ENCODE measurements around the gene UGT1A3. TPM values are rescaled to one million over a fixed set of nuclear protein-coding genes. Genes with fewer than 3 reads are reported as not detected.

UGT1A3 gene
- total and polyA plus RNA-seq, 10 of the 15 experiments (the other 5 are each of a cell fraction or from before 2014, with no cell fraction given) = not detected

GRCh38 chr2:233714121-233714520 is 14.7 kb upstream of the UGT1A3 start:
- Histone ChIP-seq H3K4me1 (ENCODE audit: control insufficient read depth, insufficient read depth, low read length) (no peaks in the 10 kb centered on the region), H3K9ac (ENCODE audit: control insufficient read depth, insufficient read depth, low read length) (no peak overlapping the region), H3K36me3 (ENCODE audit: control insufficient read depth in 2 of 2, insufficient read depth in 2 of 2, low read length in 1 of 2) (no peaks in the 10 kb centered on the region), H3K27ac (ENCODE audit: control insufficient read depth, insufficient read depth) (no peak overlapping the region), H3K27me3 (replicated peaks in 1 of 2; ENCODE audit: control insufficient read depth in 2 of 2, insufficient read depth in 2 of 2, low read length in 1 of 2) (peaks cover 0 to 4% of the 10 kb centered on the region in 2 experiments; a peak in 2 of 4 replicates), H3K4me2 (ENCODE audit: control insufficient read depth, insufficient read depth) (no peak overlapping the region), H2AFZ (ENCODE audit: control insufficient read depth, low read depth, low read length) (no peak overlapping the region), H3K4me3 (no peak overlapping the region), H3K79me2 (ENCODE audit: control insufficient read depth, insufficient read depth, low read length) (no peaks in the 10 kb centered on the region), H4K20me1 (ENCODE audit: control insufficient read depth, insufficient read depth) (no peaks in the 10 kb centered on the region), H3K9me3 (replicated peaks; ENCODE audit: control insufficient read depth, insufficient read depth, low read length) (no peaks in the 10 kb centered on the region; the same call in 2 of the 3 replicates)
- RAD21 ChIA-PET (ENCODE audit: unreplicated experiment) = no interaction called here
- no peak for DNase-seq (ENCODE audit: low read depth, low spot score)
- TF ChIP-seq, protein P1, sequence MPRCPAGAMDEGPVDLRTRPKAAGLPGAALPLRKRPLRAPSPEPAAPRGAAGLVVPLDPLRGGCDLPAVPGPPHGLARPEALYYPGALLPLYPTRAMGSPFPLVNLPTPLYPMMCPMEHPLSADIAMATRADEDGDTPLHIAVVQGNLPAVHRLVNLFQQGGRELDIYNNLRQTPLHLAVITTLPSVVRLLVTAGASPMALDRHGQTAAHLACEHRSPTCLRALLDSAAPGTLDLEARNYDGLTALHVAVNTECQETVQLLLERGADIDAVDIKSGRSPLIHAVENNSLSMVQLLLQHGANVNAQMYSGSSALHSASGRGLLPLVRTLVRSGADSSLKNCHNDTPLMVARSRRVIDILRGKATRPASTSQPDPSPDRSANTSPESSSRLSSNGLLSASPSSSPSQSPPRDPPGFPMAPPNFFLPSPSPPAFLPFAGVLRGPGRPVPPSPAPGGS (IDR thresholded peaks at IDR 0.05; ENCODE audit: borderline replicate concordance, insufficient read depth, low read depth, low read length, poor library complexity, severe bottlenecking) = no peak
- TF ChIP-seq NR2C2 (IDR thresholded peaks at IDR 0.05; ENCODE audit: borderline replicate concordance, control insufficient read depth, insufficient read length, low read depth) = no peak
- no peak for TF ChIP-seq ATF7 (IDR thresholded peaks at IDR 0.05; ENCODE audit: low read depth)
- TF ChIP-seq E4F1 (IDR thresholded peaks at IDR 0.05; ENCODE audit: borderline replicate concordance, partially characterized antibody) = no peak
- no peak for TF ChIP-seq YBX1 (IDR thresholded peaks at IDR 0.05)
- TF ChIP-seq EGR1 (IDR thresholded peaks at IDR 0.05; ENCODE audit: borderline replicate concordance in 1 of 2, low read depth in 2 of 2, low read length in 2 of 2) = no peak
- TF ChIP-seq KLF5 (IDR thresholded peaks at IDR 0.05; ENCODE audit: partially characterized antibody) = no peak
- TF ChIP-seq EP300 (IDR thresholded peaks at IDR 0.05; ENCODE audit: borderline replicate concordance in 1 of 2, control insufficient read depth in 1 of 2, low read depth in 2 of 2, low read length in 2 of 2) = no peak
- no peak for TF ChIP-seq SMAD1 (IDR thresholded peaks at IDR 0.05; ENCODE audit: low read depth, partially characterized antibody)
- no peak for TF ChIP-seq NFIC (IDR thresholded peaks at IDR 0.05; ENCODE audit: low read depth, low read length)
- TF ChIP-seq E2F8 (IDR thresholded peaks at IDR 0.05; ENCODE audit: low read depth, partially characterized antibody) = no peak
- no peak for TF ChIP-seq GABPA (IDR thresholded peaks at IDR 0.05; ENCODE audit: low read depth)
- TF ChIP-seq MAX (IDR thresholded peaks at IDR 0.05; ENCODE audit: low read depth, low read length) = no peak
- no peak for TF ChIP-seq SMC3 (IDR thresholded peaks at IDR 0.05; ENCODE audit: borderline replicate concordance, low read length)
- TF ChIP-seq RAD21 (IDR thresholded peaks at IDR 0.05; ENCODE audit: insufficient read depth, low read depth, low read length) = no peak
- TF ChIP-seq TARDBP (IDR thresholded peaks at IDR 0.05; ENCODE audit: borderline replicate concordance) = no peak
- TF ChIP-seq HDAC6 (IDR thresholded peaks at IDR 0.05; ENCODE audit: unreplicated experiment) = no peak
- no peak for TF ChIP-seq PML (IDR thresholded peaks at IDR 0.05; ENCODE audit: low read length)
- no peak for TF ChIP-seq IKZF2 (IDR thresholded peaks at IDR 0.05)
- in situ Hi-C loops (cut with MboI) = no loop called here
- intact Hi-C loops (cut with micrococcal nuclease; ENCODE audit: unreplicated experiment) = loop anchor here (10.0 kb wide), 1 partner anchor 229 kb away; no protein-coding TSS in a partner anchor
- no peak for ATAC-seq
- SMC1A ChIA-PET (ENCODE audit: uncharacterized antibody, unreplicated experiment) = no interaction called here
- no TSS peak for BruUV-seq (replicated peaks)
- CTCF ChIA-PET = no interaction called here
- 30% methylated on average over 2 of the region's 2 CpGs for WGBS (ENCODE audit: insufficient coverage, insufficient replicate concordance, low lambda C conversion rate, missing lambda C conversion rate)
- no peak for FAIRE-seq
- POLR2A ChIA-PET = no interaction called here

Data from GM12878 (cell line).